Lung (tissue), 12 donors: ENCODE results near the gene VPS13D. TPM values are rescaled to one million over a fixed set of nuclear protein-coding genes. Genes with fewer than 3 reads are reported as not detected.

Experiments used
- ATAC-seq: fragments of 200-7000 bp; cut with Tn5 transposase; one replicate; pipeline ENCODE4 v1.9.1; 2020; ENCODE audit warnings: moderate number of reproducible peaks; ENCODE audit not compliant: insufficient read depth, low FRiP score
- DNase-seq, 3 donors: peaks; one replicate each; pipeline ENCODE4 v3.0.0-alpha.2; 2013 to 2017
- H3K27ac ChIP-seq, 2 donors: one replicate each; pipeline ENCODE4 v1.5.1; 2013; ENCODE audit warnings: mild to moderate bottlenecking in 2 of 2, moderate library complexity in 2 of 2, control low read depth in 1 of 2, inconsistent platforms in 1 of 2, low read depth in 1 of 2, low read length in 1 of 2
- H3K27me3 ChIP-seq, 3 donors: one replicate each; pipeline ENCODE4 v1.5.1; 2013; ENCODE audit warnings: low read length in 2 of 3; ENCODE audit not compliant: control insufficient read depth in 3 of 3, insufficient read depth in 3 of 3
- H3K36me3 ChIP-seq, 4 donors: one replicate each; pipeline ENCODE4 v1.5.1; 2013; ENCODE audit warnings: low read length in 4 of 4, mild to moderate bottlenecking in 1 of 4, moderate library complexity in 1 of 4; ENCODE audit not compliant: control insufficient read depth in 4 of 4, insufficient read depth in 4 of 4
- H3K4me1 ChIP-seq, 5 donors: one replicate each; pipeline ENCODE4 v1.5.1; 2013; ENCODE audit warnings: low read length in 5 of 5, mild to moderate bottlenecking in 2 of 5, moderate library complexity in 1 of 5; ENCODE audit not compliant: control insufficient read depth in 5 of 5, insufficient read depth in 5 of 5
- H3K4me3 ChIP-seq: one replicate; pipeline ENCODE4 v1.5.1; 2013; ENCODE audit warnings: mild to moderate bottlenecking, control low read depth, moderate library complexity
- H3K9ac ChIP-seq, 2 donors: one replicate each; pipeline ENCODE4 v1.5.1; 2013; ENCODE audit warnings: low read length in 2 of 2, control low read depth in 1 of 2; ENCODE audit not compliant: insufficient read depth in 1 of 2
- H3K9me3 ChIP-seq, 4 donors: one replicate each; pipeline ENCODE4 v1.5.1; 2013; ENCODE audit warnings: low read length in 3 of 4, mild to moderate bottlenecking in 1 of 4, moderate library complexity in 1 of 4; ENCODE audit not compliant: control insufficient read depth in 4 of 4, insufficient read depth in 3 of 4
- CTCF ChIP-seq: IDR thresholded peaks from 2 replicates; pipeline ENCODE4 v1.5.1; 2012; ENCODE audit warnings: mild to moderate bottlenecking; ENCODE audit errors: control extremely low read depth, extremely low read depth
- WGBS, 2 donors: extraction: QIAGEN DNeasy Blood & Tissue Kit; methylation state at CpG; one replicate each; pipeline ENCODE4 v1.1.7; 2013; 5-methylcytosine and 5-hydroxymethylcytosine counted together
- polyA plus RNA-seq, 2 donors: library from polyadenylated mRNA; stranded (reverse); fragments of 200-250 nt; gene quantifications; one replicate each; pipeline ENCODE4 v1.2.1, GENCODE V29; 2013
- total RNA-seq, 2 donors: library from RNA; depleted of rRNA in 1 of 2; stranded (reverse); fragments of >200 nt in 1 of 2; gene quantifications; one replicate each; pipeline ENCODE4 v1.2.1, GENCODE V29; 2014 to 2021
- donor health status: control.
- donor health status: control.
- donor health status: Bipolar disorder and iron deficiency.
- donor health status: healthy.
- donor health status: DM: yes; HTN: yes; CAD: no.

Gene VPS13D
- total and polyA plus RNA-seq, 4 donors: 18.4 to 76.0 (median 37.5) TPM

- Histone ChIP-seq H3K9ac (no peak overlapping the region), H3K27ac (no peak overlapping the region), H3K36me3 (peaks cover 16 to 22% (median 19%) of the 10 kb centered on the region in 4 donors), H3K27me3 (no peaks in the 10 kb centered on the region), H3K4me1 (peaks cover 0 to 7% (median 7%) of the 10 kb centered on the region in 5 donors), H3K4me3 (no peak overlapping the region), H3K9me3 (peaks cover 0 to 2% (median under 1%) of the 10 kb centered on the region in 4 donors)
- ATAC-seq (no peak), DNase-seq (no peak)
- 97 to 99% methylated on average over 5 of the region's 5 CpGs for WGBS, 2 donors
- TF ChIP-seq CTCF: no peak
Observed at GRCh38 chr1:12412439-12412838, 182.6 kb downstream of the VPS13D start.

- 94 to 98% methylated on average over 7 of the region's 7 CpGs for WGBS, 2 donors
- H3K4me1 ChIP-seq: peaks cover 0 to 3% (median 0%) of the 10 kb centered on the region in 5 donors
- no peak overlapping the region for H3K9ac ChIP-seq
- peaks cover 0 to 2% (median under 1%) of the 10 kb centered on the region in 4 donors for H3K9me3 ChIP-seq
- DNase-seq (peak in 1 of 3 donors; percentile 50), ATAC-seq (no peak)
- no peak overlapping the region for H3K27ac ChIP-seq
- peaks cover 19 to 24% (median 20%) of the 10 kb centered on the region in 4 donors for H3K36me3 ChIP-seq
- no peak for TF ChIP-seq CTCF
- no peak overlapping the region for H3K4me3 ChIP-seq
- no peaks in the 10 kb centered on the region for H3K27me3 ChIP-seq
Observed at GRCh38 chr1:12413664-12414410, 184.0 kb downstream of the VPS13D start.

GRCh38 chr1:12414444-12415018, 184.7 kb downstream of the VPS13D start:
- H3K27me3 ChIP-seq: no peaks in the 10 kb centered on the region
- no peak overlapping the region for H3K9ac ChIP-seq
- H3K4me3 ChIP-seq: no peak overlapping the region
- DNase-seq (no peak), ATAC-seq (no peak)
- peaks cover 0 to 3% (median 0%) of the 10 kb centered on the region in 5 donors for H3K4me1 ChIP-seq
- 94 to 97% methylated on average over 2 of the region's 2 CpGs for WGBS, 2 donors
- peaks cover 0 to 2% (median under 1%) of the 10 kb centered on the region in 4 donors for H3K9me3 ChIP-seq
- TF ChIP-seq CTCF: no peak
- no peak overlapping the region for H3K27ac ChIP-seq
- H3K36me3 ChIP-seq: peaks cover 19 to 31% (median 21%) of the 10 kb centered on the region in 4 donors
